ENCODE measurements around the gene SIDT1.

The SIDT1 gene

DNA sequence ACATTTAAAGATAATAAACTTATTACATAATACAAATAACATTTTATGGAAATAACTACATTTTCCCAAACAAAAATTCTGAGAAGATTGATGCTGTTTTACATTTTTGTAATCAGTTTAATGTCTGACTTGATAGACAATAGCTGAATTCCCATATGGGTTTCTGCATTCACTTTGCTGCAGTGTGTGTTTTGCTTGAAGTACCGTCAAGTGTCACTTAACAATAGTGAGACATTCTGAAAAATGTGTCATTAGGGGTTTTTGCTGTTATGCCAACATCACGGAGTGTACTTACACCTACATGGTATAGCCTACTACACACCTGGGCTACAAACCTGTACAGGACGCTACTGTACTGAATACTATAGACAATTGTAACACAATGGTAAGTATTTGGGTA is 106.6 kb downstream of the SIDT1 start:
- peak; percentile 48 for DNase-seq

DNA sequence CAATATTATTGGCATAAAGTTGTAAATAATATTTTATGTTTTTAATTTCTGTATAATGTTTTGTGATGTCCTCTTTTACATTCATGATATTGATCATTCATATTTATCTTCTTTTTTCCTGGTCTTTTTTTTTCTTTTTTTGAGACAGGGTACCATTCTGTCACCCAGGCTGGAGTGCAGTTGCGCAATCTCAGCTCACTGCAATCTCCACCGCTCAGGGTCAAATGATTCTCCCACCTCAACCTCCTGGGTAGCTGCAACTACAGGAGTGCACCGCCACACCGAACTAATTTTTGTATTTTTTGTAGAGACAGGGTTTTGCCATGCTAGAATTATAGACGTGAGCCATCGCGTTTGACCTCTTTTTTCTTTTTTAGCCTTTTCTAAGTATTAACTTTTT is 111.2 kb downstream of the SIDT1 start:
- no peak for DNase-seq

DNA sequence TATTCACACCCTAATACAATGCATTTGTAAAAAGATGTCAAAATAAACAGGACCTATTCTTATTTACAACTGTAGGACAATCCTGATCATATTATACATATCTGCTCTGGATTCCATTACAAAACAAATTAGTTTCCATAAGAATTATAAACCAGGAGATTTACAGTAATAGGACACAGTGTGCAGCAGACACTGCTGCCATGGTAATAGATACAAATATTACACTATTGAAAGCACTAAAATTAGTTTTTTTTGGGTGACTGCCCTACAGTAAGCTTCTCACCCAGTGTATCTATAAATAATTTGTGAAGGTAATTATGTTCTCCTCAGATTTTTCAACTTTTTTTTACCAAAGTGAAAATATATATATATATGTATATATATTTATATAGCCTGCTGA is 116.2 kb downstream of the SIDT1 start:
- no peak for DNase-seq

- DNase-seq: no peak
Measured at GRCh38 chr3:113649174-113649845, 117.0 kb downstream of the SIDT1 start.

DNA sequence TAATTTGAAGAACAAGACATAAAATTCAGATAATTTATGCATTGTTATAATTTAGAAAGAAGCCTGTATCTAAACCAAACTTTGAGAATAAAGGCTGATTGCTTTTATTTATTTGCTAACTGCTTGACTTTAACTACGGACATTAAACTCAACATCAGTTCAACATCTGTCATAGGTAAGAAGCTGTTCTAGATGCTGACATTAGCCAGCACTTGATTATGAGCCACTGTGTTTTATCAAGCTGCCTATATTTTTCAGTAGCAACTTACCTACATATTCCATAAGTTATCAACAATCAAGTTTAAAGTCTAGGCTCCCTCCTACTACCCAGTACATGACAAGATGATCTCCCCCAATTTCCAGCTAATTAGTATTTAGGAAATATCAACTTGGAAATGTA is 122.0 kb downstream of the SIDT1 start:
- no peak for DNase-seq

DNA sequence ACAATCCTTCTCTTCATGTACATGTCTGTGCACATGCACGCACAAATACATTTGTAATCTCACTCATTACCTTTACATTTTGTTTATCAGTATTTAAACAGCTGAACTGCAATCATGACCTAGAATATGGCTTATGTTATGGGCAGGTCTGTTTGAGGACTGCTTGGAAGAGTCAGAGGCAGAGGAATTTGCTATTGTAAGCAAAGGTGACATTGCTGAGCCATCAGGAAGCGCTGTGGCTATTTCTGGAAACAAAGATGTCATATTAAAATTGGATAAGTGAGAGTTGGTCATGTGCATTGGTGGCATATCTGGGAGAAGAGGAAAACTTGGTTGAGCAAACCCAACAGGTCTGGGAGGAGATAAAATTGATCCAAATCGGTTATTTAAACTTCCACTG is 122.5 kb downstream of the SIDT1 start:
- DNase-seq: no peak

DNA sequence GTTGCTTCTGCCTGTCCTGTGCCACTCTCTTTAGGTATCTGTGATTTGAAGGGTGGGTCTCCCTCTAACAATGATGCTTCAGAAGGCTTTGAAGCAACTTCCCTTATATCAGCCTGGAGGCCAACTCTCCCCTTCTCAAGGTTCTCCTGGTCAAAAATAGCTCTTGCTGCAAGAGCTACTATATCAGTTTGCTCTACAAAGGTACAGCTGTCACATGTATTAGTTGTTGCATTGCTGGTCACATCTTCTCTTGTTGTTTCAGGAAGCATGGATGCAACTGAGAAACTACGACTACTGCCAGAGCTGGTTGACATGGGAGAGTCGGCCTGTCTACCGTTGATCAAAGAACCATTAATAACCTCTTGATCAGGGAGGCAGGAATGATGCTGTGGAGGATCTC is 125.8 kb downstream of the SIDT1 start:
- DNase-seq: no peak

GRCh38 chr3:113659101-113659541 is 126.8 kb downstream of the SIDT1 start:
- DNase-seq: no peak

DNA sequence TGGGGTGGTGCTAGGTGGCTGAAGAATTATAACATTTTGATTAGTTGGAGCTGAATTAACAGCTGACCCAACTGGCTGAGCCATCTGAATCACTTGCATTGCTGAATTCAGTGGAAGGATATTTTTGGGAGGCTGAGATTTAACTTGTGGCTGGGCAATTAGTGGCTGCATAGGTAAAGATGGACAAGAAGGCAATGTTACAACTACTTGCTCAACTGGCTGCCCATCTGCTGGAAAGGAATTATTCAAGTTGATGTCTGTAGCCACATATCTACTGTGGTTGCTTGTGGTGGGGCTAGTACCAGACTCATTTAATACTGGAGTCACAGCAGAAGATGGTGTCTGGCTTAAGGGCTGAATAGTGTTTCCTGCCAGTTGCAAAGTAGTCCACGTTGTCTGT is 127.6 kb downstream of the SIDT1 start:
- DNase-seq: no peak

GRCh38 chr3:113660458-113660857 is 128.1 kb downstream of the SIDT1 start:
- DNase-seq: no peak

DNA sequence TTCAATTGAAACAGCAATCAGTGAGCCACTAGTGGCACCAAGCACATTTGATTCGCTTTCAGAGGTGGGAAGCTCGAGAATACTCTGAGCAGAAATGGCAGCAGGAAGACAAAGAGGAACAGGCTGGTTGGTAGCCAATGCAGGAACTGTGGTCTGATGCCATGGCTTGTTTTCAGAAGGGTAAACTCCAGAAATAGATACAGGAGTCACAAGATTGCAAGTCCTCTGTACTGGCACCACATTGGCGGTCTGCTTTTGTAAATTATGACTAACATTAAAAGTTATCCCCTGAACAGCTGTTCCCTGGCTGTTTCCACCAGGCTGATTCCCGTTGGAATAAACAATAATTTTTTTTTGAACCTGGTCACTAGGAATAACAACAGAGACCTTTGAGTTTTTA is 128.5 kb downstream of the SIDT1 start:
- DNase-seq: no peak

GRCh38 chr3:113662824-113663223 is 130.5 kb downstream of the SIDT1 start:
- no peak for DNase-seq

DNA sequence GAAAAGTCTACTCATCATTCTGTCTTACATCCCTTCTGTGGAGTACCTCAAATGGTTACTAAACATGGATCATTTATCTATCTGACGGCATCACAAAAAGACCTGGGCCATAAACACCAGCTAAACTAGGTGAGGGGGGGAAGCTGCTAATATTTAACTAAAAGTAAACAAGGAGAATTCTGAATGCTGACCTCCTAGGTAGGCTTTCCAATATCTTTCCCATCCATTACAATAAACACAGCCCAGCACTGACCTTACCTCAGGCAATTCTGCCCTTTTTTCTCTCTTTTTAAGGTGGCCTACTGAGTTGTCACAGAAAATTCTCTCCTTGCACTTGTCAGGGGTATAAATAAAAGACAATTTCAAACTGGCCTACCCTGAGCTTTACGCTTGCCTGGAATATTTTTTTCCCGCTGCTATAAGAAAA is 131.0 kb downstream of the SIDT1 start:
- no peak for DNase-seq

DNA sequence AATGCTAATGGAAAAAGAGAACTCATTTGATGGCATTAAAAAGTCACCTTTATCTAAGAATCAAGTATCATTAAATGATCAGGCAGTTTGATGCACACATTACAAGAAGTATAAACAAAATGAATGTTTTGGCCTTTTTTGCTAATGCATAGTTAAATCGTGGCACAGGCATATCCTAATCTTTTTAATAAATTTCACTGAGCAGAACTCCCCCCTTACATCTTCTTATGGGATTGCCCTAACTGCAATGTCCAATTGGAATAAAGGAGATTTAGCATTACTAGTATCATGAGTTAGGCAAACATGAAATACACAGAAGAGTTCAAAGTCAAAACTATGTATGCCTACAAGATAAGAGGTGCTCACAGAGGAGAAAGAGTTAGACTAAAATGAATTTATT is 131.4 kb downstream of the SIDT1 start:
- DNase-seq: no peak

DNA sequence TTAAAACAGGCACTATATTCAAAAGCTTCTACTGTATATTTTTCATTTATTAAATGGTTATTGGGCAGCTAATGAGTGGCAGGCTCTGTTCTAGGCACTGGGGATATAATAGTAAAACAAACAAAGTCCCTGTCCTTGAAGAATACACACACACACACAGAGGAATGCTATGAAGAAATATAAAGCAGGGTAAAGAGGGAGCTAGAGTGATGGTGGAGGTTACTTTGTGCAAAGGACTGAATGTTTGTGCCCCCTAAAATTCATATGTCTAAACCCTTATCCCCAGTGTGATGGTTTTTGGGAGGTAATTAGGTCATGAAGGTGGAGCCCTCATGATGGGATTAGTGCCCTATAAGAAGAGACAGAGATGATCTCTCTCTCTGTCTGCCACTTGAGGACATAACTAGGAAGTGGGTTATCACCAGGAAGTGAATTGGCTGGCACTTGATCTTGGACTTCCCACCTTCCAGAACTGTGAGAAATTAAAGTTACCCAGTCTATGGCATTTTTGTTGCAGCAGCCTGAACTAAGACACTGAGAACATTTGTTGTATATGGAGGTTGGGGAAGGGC is 132.3 kb downstream of the SIDT1 start:
- DNase-seq: no peak

GRCh38 chr3:113668015-113668414 is 135.7 kb downstream of the SIDT1 start:
- DNase-seq: no peak

DNA sequence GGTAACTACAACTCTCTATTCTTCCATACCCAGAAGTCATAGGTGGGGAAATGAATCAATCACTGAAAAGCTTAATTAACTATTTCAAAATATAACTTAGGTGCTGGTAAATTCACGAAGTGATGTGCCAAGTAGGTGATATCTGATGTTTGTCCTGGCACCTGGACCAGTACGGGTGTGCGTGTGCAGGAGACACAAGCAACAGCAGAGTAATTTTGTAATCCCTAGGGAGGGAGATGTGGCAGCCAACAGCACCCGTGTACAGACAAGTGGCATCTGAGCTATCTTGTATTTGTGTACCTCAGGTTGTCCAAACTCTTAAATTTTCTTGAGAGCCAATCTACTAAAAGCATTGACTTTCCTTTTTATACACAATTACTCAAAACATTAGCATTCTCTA is 141.2 kb downstream of the SIDT1 start:
- no peak for DNase-seq

- no peak for DNase-seq
Measured at GRCh38 chr3:113676261-113676660, 143.9 kb downstream of the SIDT1 start.

GRCh38 chr3:113677737-113678136 is 145.4 kb downstream of the SIDT1 start:
- DNase-seq: no peak

DNA sequence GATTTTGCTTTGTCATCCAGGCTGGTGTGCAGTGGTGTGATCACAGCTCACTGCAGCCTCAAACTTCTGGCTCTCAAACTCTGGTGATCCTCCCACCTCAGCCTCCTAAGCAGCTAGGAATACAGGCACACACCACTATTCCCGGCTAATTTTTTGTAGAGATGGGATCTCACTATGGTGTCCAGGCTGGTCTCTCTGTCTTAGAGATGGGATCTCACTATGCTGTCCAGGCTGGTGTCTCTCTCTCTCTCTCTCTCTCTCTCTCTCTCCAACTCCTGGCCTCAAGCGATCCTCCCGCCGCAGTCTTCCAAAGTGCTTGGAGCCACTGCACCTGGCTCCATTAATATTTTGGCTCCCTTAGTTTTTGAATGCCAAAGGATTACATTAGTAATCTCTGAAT is 146.4 kb downstream of the SIDT1 start:
- DNase-seq: no peak
